NCI-H748 treated with DMSO at 0.1 percent for 48 hours (cell line): ENCODE data around the gene COL6A6.
"Not testable (repeated sequence)": the region's sequence is repeated elsewhere in the genome, so short reads cannot be mapped to it uniquely, and the experiment has no call there.

Experiments used
- DNase-seq: peaks from one replicate; lab custom pipeline; 2025; lab: John Stamatoyannopoulos, UW

COL6A6 gene

GRCh38 chr3:130529486-130530215 lies 12.7 kb downstream of the COL6A6 start:
- no peak for DNase-seq

GRCh38 chr3:130533247-130533646 lies 16.3 kb downstream of the COL6A6 start:
- DNase-seq: no peak

GRCh38 chr3:130537673-130538304 lies 20.8 kb downstream of the COL6A6 start:
- DNase-seq: no peak

GRCh38 chr3:130539005-130539404 lies 22.0 kb downstream of the COL6A6 start:
- no peak for DNase-seq

- DNase-seq: no peak
Observed at GRCh38 chr3:130543322-130543721, 26.3 kb downstream of the COL6A6 start.

GRCh38 chr3:130546920-130547679 lies 30.1 kb downstream of the COL6A6 start:
- no peak for DNase-seq

GRCh38 chr3:130547680-130548065 lies 30.7 kb downstream of the COL6A6 start:
- not testable (repeated sequence) for DNase-seq

- no peak for DNase-seq
Observed at GRCh38 chr3:130548356-130548755, 31.4 kb downstream of the COL6A6 start.

- no peak for DNase-seq
Observed at GRCh38 chr3:130557336-130558035, 40.5 kb downstream of the COL6A6 start.

GRCh38 chr3:130558366-130558765 lies 41.4 kb downstream of the COL6A6 start:
- no peak for DNase-seq

- DNase-seq: no peak
Observed at GRCh38 chr3:130565224-130565623, 48.2 kb downstream of the COL6A6 start.
